Measurements from ENCODE around the gene NPFF. TPM values are rescaled to one million over a fixed set of nuclear protein-coding genes. Genes with fewer than 3 reads are reported as not detected.
A peak's percentile ranks its signal among the peaks of the same experiment; 100 is the strongest.

The NPFF gene
- total and polyA plus RNA-seq, 10 of the 15 experiments (the other 5 are each of a cell fraction or from before 2014, with no cell fraction given), result 0.21 to 0.69 (median 0.23) TPM; not detected in 7

DNA sequence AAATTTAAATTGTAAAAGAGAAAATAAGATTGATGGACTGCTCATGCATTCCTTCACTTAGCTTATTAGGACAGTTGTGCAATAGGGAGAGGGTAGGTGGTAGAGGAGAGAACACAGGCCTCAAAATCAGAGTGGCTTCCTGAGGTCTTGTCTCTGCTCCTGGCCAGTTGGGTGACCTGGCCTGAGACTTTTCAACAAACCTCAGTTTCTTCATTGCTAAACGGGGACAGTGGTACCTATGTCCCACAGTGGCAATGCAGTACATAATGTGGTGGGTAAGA lies 10.6 kb downstream of the NPFF start:
- BruUV-seq (replicated peaks), result no TSS peak
- H3K36me3 ChIP-seq (ENCODE audit: control insufficient read depth in 2 of 2, insufficient read depth in 2 of 2, low read length in 1 of 2), result no peaks in the 10 kb centered on the region
- peaks cover 4% of the 10 kb centered on the region for H3K79me2 ChIP-seq (ENCODE audit: control insufficient read depth, insufficient read depth, low read length)
- H3K4me2 ChIP-seq (ENCODE audit: control insufficient read depth, insufficient read depth), result peak overlapping the region; percentile 26; the same call in 1 of the 2 replicates
- in situ Hi-C loops (cut with MboI), result no loop called here
- ChIA-PET CTCF (interaction anchor here (1.0 to 1.4 kb wide), 3 partner anchors 143 to 250 kb away, joined by 3 to 4 read pairs (median 3); no protein-coding TSS in a partner anchor), RAD21 (ENCODE audit: unreplicated experiment) (interaction anchor here (1.0 kb wide), 1 partner anchor 175 kb away, joined by 3 read pairs; the partner anchor contains the start of gene AAAS), POLR2A (interaction anchor here (0.6 to 1.4 kb wide), 3 partner anchors 14 to 316 kb away, joined by 3 to 4 read pairs (median 3); partner anchors contain the start of genes CSAD and ZNF740), SMC1A (ENCODE audit: uncharacterized antibody, unreplicated experiment) (interaction anchor here (1.4 kb wide), 1 partner anchor 15 kb away, joined by 3 read pairs; no protein-coding TSS in a partner anchor)
- peaks cover 18% of the 10 kb centered on the region for H3K4me1 ChIP-seq (ENCODE audit: control insufficient read depth, insufficient read depth, low read length)
- no peak overlapping the region for H3K27ac ChIP-seq (ENCODE audit: control insufficient read depth, insufficient read depth)
- H3K9me3 ChIP-seq (replicated peaks; ENCODE audit: control insufficient read depth, insufficient read depth, low read length), result no peaks in the 10 kb centered on the region
- no peak overlapping the region for H2AFZ ChIP-seq (ENCODE audit: control insufficient read depth, low read depth, low read length)
- intact Hi-C loops (cut with micrococcal nuclease; ENCODE audit: unreplicated experiment), result no loop called here
- TF ChIP-seq LARP7 (IDR thresholded peaks at IDR 0.05) (no peak), ESRRA (IDR thresholded peaks at IDR 0.05; ENCODE audit: low read length) (no peak), ZNF622 (IDR thresholded peaks at IDR 0.05) (no peak)
- DNase-seq (ENCODE audit: low read depth, low spot score) (no peak), ATAC-seq (no peak), FAIRE-seq (no peak)
- no peaks in the 10 kb centered on the region for H4K20me1 ChIP-seq (ENCODE audit: control insufficient read depth, insufficient read depth)
- no peaks in the 10 kb centered on the region for H3K27me3 ChIP-seq (replicated peaks in 1 of 2; ENCODE audit: control insufficient read depth in 2 of 2, insufficient read depth in 2 of 2, low read length in 1 of 2)
- H3K9ac ChIP-seq (ENCODE audit: control insufficient read depth, insufficient read depth, low read length), result no peak overlapping the region
- H3K4me3 ChIP-seq, result no peak overlapping the region
- WGBS (ENCODE audit: insufficient coverage, insufficient replicate concordance, low lambda C conversion rate, missing lambda C conversion rate), result 0% methylated on average over 1 of the region's 1 CpG

DNA sequence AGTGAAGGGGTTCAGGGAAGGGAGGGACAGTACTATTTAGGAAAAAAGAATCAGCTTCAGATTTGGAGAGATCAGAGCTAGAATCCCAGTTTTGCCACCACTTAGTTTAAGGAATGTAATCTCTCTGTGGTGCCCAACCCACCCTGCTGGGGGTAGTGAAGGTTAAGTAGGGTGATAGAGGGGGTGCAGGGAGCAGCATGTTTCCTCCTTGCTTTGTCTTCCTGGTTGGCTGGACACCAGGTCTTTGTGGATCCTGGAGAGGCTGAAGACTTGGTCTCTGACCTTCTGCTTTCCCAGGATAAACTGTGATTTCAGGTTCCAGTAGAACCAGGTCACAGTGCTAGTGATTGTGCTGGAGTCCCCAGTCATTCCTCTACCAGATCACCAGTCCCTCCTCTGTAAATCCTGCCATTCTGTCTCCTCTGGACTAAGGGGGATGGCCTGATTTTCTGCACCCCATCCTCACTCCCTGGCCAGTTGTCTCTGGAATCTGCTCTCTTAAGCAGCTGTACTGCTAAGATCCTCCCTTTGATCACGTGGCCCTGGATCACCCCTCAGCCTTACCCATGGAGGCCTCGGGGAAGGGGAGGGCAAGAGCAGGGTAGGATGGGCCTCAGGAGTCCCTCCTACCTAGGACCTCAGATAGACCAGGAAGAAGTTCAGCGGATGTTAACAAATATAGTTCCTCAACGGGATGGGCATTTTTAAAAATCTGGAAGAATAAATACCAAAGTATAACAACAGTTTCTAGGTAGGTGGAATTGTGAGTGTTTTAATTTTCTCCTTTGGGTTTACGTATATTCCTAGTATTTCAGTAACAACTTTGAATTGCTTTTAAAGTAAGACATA lies 11.2 kb downstream of the NPFF start:
- ChIA-PET RAD21 (ENCODE audit: unreplicated experiment) (interaction anchor here (1.0 kb wide), 1 partner anchor 175 kb away, joined by 3 read pairs; the partner anchor contains the start of gene AAAS), POLR2A (interaction anchor here (0.6 to 1.4 kb wide), 3 partner anchors 13 to 316 kb away, joined by 3 to 4 read pairs (median 3); partner anchors contain the start of genes CSAD and ZNF740), SMC1A (ENCODE audit: uncharacterized antibody, unreplicated experiment) (interaction anchor here (1.3 to 3.1 kb wide), 3 partner anchors 13 to 143 kb away, joined by 3 to 9 read pairs (median 3); no protein-coding TSS in a partner anchor), CTCF (interaction anchor here (1.0 to 1.4 kb wide), 4 partner anchors 19 to 250 kb away, joined by 3 to 4 read pairs (median 3); no protein-coding TSS in a partner anchor)
- FAIRE-seq (no peak), DNase-seq (ENCODE audit: low read depth, low spot score) (peak; percentile 28), ATAC-seq (0 out of 3 replicates have a peak, but pooled peaks have one; percentile 10)
- H3K9me3 ChIP-seq (replicated peaks; ENCODE audit: control insufficient read depth, insufficient read depth, low read length), result no peaks in the 10 kb centered on the region
- H3K4me2 ChIP-seq (ENCODE audit: control insufficient read depth, insufficient read depth), result peak overlapping the region; percentile 26; the same call in 1 of the 2 replicates
- no peak overlapping the region for H2AFZ ChIP-seq (ENCODE audit: control insufficient read depth, low read depth, low read length)
- H3K4me3 ChIP-seq, result no peak overlapping the region
- TF ChIP-seq ATF7 (IDR thresholded peaks at IDR 0.05; ENCODE audit: low read depth) (no peak), BHLHE40 (IDR thresholded peaks at IDR 0.05; ENCODE audit: borderline replicate concordance in 1 of 2, low read depth in 2 of 2, low read length in 1 of 2) (peak in 1 of 2 experiments; percentile 37; a peak in 1 of 4 replicates), LARP7 (IDR thresholded peaks at IDR 0.05) (no peak), RAD51 (IDR thresholded peaks at IDR 0.05) (peak; percentile 94), NBN (IDR thresholded peaks at IDR 0.05) (no peak)
- TF ChIP-seq, protein P1, sequence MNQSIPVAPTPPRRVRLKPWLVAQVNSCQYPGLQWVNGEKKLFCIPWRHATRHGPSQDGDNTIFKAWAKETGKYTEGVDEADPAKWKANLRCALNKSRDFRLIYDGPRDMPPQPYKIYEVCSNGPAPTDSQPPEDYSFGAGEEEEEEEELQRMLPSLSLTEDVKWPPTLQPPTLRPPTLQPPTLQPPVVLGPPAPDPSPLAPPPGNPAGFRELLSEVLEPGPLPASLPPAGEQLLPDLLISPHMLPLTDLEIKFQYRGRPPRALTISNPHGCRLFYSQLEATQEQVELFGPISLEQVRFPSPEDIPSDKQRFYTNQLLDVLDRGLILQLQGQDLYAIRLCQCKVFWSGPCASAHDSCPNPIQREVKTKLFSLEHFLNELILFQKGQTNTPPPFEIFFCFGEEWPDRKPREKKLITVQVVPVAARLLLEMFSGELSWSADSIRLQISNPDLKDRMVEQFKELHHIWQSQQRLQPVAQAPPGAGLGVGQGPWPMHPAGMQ (IDR thresholded peaks at IDR 0.05; ENCODE audit: borderline replicate concordance), result no peak
- TF ChIP-seq, protein P2, sequence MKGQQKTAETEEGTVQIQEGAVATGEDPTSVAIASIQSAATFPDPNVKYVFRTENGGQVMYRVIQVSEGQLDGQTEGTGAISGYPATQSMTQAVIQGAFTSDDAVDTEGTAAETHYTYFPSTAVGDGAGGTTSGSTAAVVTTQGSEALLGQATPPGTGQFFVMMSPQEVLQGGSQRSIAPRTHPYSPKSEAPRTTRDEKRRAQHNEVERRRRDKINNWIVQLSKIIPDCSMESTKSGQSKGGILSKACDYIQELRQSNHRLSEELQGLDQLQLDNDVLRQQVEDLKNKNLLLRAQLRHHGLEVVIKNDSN (IDR thresholded peaks at IDR 0.05; ENCODE audit: borderline replicate concordance, extremely low read length, insufficient read depth, low read depth, low read length), result peak; percentile 37
- TF ChIP-seq, protein P3, sequence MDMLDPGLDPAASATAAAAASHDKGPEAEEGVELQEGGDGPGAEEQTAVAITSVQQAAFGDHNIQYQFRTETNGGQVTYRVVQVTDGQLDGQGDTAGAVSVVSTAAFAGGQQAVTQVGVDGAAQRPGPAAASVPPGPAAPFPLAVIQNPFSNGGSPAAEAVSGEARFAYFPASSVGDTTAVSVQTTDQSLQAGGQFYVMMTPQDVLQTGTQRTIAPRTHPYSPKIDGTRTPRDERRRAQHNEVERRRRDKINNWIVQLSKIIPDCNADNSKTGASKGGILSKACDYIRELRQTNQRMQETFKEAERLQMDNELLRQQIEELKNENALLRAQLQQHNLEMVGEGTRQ (IDR thresholded peaks at IDR 0.05; ENCODE audit: borderline replicate concordance, low read depth, low read length), result peak; percentile 56; the same call in 1 of the 2 replicates
- TF ChIP-seq, protein P4, sequence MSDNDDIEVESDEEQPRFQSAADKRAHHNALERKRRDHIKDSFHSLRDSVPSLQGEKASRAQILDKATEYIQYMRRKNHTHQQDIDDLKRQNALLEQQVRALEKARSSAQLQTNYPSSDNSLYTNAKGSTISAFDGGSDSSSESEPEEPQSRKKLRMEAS (IDR thresholded peaks at IDR 0.05; ENCODE audit: low read depth, low read length), result peak; percentile 31; the same call in 1 of the 2 replicates
- peaks cover 2% of the 10 kb centered on the region; the same call in 1 of the 2 replicates for H3K79me2 ChIP-seq (ENCODE audit: control insufficient read depth, insufficient read depth, low read length)
- H3K27ac ChIP-seq (ENCODE audit: control insufficient read depth, insufficient read depth), result no peak overlapping the region
- no TSS peak for BruUV-seq (replicated peaks)
- WGBS (ENCODE audit: insufficient coverage, insufficient replicate concordance, low lambda C conversion rate, missing lambda C conversion rate), result 52% methylated on average over 5 of the region's 5 CpGs
- H3K27me3 ChIP-seq (replicated peaks in 1 of 2; ENCODE audit: control insufficient read depth in 2 of 2, insufficient read depth in 2 of 2, low read length in 1 of 2), result no peaks in the 10 kb centered on the region
- H3K36me3 ChIP-seq (ENCODE audit: control insufficient read depth in 2 of 2, insufficient read depth in 2 of 2, low read length in 1 of 2), result no peaks in the 10 kb centered on the region
- in situ Hi-C loops (cut with MboI) (no loop called here), intact Hi-C loops (cut with micrococcal nuclease; ENCODE audit: unreplicated experiment) (no loop called here)
- peaks cover 17% of the 10 kb centered on the region for H3K4me1 ChIP-seq (ENCODE audit: control insufficient read depth, insufficient read depth, low read length)
- H4K20me1 ChIP-seq (ENCODE audit: control insufficient read depth, insufficient read depth), result no peaks in the 10 kb centered on the region
- H3K9ac ChIP-seq (ENCODE audit: control insufficient read depth, insufficient read depth, low read length), result no peak overlapping the region

Data from GM12878 (cell line).